DND-41 (cell line): ENCODE data around the gene JDP2.

Source experiments
- ATAC-seq: fragments of 200-7000 bp; cut with Tn5 transposase; 3 replicates; pipeline ENCODE4 v1.9.1; 2021; ENCODE audit warnings: low read depth; ENCODE audit not compliant: insufficient read depth
- DNase-seq: peaks from one replicate; pipeline ENCODE4 v3.0.0-alpha.2; 2020
- H2AFZ ChIP-seq: 2 replicates; pipeline ENCODE4 v1.6.0; 2012; ENCODE audit warnings: low read depth, low read length
- H3K27ac ChIP-seq: 2 replicates; pipeline ENCODE4 v1.5.1; 2012; ENCODE audit warnings: low read length, inconsistent platforms
- H3K27me3 ChIP-seq: fragments of 200-600 bp; sonication (generic); 2 replicates; pipeline ENCODE4 v1.6.0; 2012; ENCODE audit warnings: low read length, mild to moderate bottlenecking, inconsistent platforms; ENCODE audit not compliant: insufficient read depth, poor library complexity
- H3K36me3 ChIP-seq: 2 replicates; pipeline ENCODE4 v1.5.1; 2012; ENCODE audit warnings: low read length, inconsistent platforms; ENCODE audit not compliant: insufficient read depth
- H3K4me1 ChIP-seq: 2 replicates; pipeline ENCODE4 v1.5.1; 2012; ENCODE audit warnings: mild to moderate bottlenecking, low read length; ENCODE audit not compliant: insufficient read depth
- H3K4me2 ChIP-seq: 2 replicates; pipeline ENCODE4 v1.6.0; 2012; ENCODE audit warnings: mild to moderate bottlenecking, moderate library complexity, low read length, inconsistent platforms; ENCODE audit not compliant: insufficient read depth
- H3K4me3 ChIP-seq, 2 experiments: fragments of 200-600 bp in 1 of 2; shearing (Covaris generic) in 1 of 2; 2 replicates each; pipeline ENCODE4 v1.5.1; 2012 to 2016; ENCODE audit warnings: inconsistent platforms in 2 of 2, low read length in 2 of 2, mild to moderate bottlenecking in 2 of 2, low read depth in 1 of 2, moderate library complexity in 1 of 2
- H3K79me2 ChIP-seq: 2 replicates; pipeline ENCODE4 v1.6.0; 2012; ENCODE audit warnings: low read length, inconsistent platforms; ENCODE audit not compliant: insufficient read depth
- H3K9ac ChIP-seq: 2 replicates; pipeline ENCODE4 v1.6.0; 2012; ENCODE audit warnings: low read depth, mild to moderate bottlenecking, inconsistent platforms, low read length, moderate library complexity
- H3K9me3 ChIP-seq: 2 replicates; pipeline ENCODE4 v1.5.1; 2012; ENCODE audit warnings: low read length, moderate library complexity, mild to moderate bottlenecking, inconsistent platforms; ENCODE audit not compliant: insufficient read depth, severe bottlenecking
- H4K20me1 ChIP-seq: 2 replicates; pipeline ENCODE4 v1.6.0; 2012; ENCODE audit warnings: low read length; ENCODE audit not compliant: insufficient read depth
- CTCF ChIP-seq: IDR thresholded peaks from 2 replicates; pipeline ENCODE4 v1.5.1; 2012; ENCODE audit warnings: borderline replicate concordance, low read length, moderate library complexity, mild to moderate bottlenecking; ENCODE audit not compliant: poor library complexity, severe bottlenecking; ENCODE audit errors: extremely low read depth
- EZH2 ChIP-seq: IDR thresholded peaks from 3 replicates; pipeline ENCODE4 v1.6.1; 2012; ENCODE audit warnings: borderline replicate concordance, low read depth, mild to moderate bottlenecking, moderate library complexity, low read length, inconsistent platforms; ENCODE audit not compliant: severe bottlenecking

Gene JDP2

GRCh38 chr14:75393794-75394193 lies 34.0 kb upstream of the JDP2 start:
- Histone ChIP-seq H3K79me2 (no peaks in the 10 kb centered on the region), H3K4me2 (no peak overlapping the region), H3K36me3 (no peaks in the 10 kb centered on the region), H3K4me3 (no peak overlapping the region), H3K9me3 (no peaks in the 10 kb centered on the region), H3K27me3 (peaks cover 26% of the 10 kb centered on the region), H4K20me1 (peaks cover 3% of the 10 kb centered on the region; the same call in 1 of the 2 replicates), H3K27ac (no peak overlapping the region), H3K9ac (no peak overlapping the region), H2AFZ (no peak overlapping the region), H3K4me1 (no peaks in the 10 kb centered on the region)
- ATAC-seq (no peak), DNase-seq (no peak)
- TF ChIP-seq CTCF (no peak), EZH2 (no peak)

GRCh38 chr14:75395862-75396261 lies 32.0 kb upstream of the JDP2 start:
- H3K4me1 ChIP-seq = no peaks in the 10 kb centered on the region
- no peak overlapping the region for H3K27ac ChIP-seq
- no peaks in the 10 kb centered on the region for H3K9me3 ChIP-seq
- H3K9ac ChIP-seq = no peak overlapping the region
- no peak overlapping the region for H3K4me2 ChIP-seq
- no peak for ATAC-seq
- H3K36me3 ChIP-seq = no peaks in the 10 kb centered on the region
- H2AFZ ChIP-seq = no peak overlapping the region
- peaks cover 28% of the 10 kb centered on the region for H3K27me3 ChIP-seq
- H3K79me2 ChIP-seq = no peaks in the 10 kb centered on the region
- TF ChIP-seq EZH2 = no peak
- no peak for TF ChIP-seq CTCF
- no peak overlapping the region for H3K4me3 ChIP-seq
- H4K20me1 ChIP-seq = peaks cover 3% of the 10 kb centered on the region; the same call in 1 of the 2 replicates
- no peak for DNase-seq

- Histone ChIP-seq H4K20me1 (no peaks in the 10 kb centered on the region), H2AFZ (no peak overlapping the region), H3K27me3 (peaks cover 18% of the 10 kb centered on the region), H3K4me2 (no peak overlapping the region), H3K4me3 (no peak overlapping the region), H3K4me1 (no peaks in the 10 kb centered on the region), H3K27ac (no peak overlapping the region), H3K79me2 (no peaks in the 10 kb centered on the region), H3K36me3 (no peaks in the 10 kb centered on the region), H3K9ac (no peak overlapping the region), H3K9me3 (no peaks in the 10 kb centered on the region)
- TF ChIP-seq EZH2 (no peak), CTCF (no peak)
- DNase-seq = no peak
- ATAC-seq = no peak
Observed at GRCh38 chr14:75399321-75399720, 28.5 kb upstream of the JDP2 start.
